Measurements from ENCODE around the gene DDB1. TPM values are rescaled to one million over a fixed set of nuclear protein-coding genes. Genes with fewer than 3 reads are reported as not detected.

The DDB1 gene
- total and polyA plus RNA-seq, 2 of the 4 experiments (the other 2 are of a cell fraction) = 221 to 412 TPM

DNA sequence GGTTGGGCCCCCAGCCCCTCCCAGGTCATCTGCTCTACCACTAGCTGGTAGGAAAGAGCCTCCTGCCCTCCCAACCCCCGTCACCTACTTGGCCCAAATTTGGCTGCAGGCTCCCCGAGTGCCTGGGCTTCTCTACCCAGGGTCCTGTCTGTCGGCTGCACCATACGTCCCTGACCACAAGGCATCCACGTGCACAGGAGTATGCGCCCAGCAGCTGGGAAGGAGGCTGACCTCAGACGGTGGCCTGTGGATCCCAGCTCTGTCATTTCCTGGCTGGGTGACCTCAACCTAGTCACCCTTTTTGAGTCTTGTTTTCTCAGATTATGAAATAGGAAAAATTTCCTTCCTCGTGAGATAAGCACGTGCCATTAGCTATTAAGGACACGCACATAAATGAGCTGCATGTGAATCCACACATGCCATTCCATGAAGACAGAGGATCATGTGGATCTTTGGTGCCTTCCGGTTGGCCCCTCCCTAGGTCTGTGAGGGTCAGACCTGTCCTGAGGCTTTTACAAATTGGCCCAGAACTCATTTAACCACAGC, 15.1 kb upstream of the DDB1 start:
- intact Hi-C loops (cut with micrococcal nuclease) (no loop called here), dilution Hi-C loops (cut with HindIII; ENCODE audit: low sequenced_read_pairs, unreplicated experiment) (no loop called here), in situ Hi-C loops (cut with MboI; ENCODE audit: low sequenced_read_pairs) (no loop called here)
- no peak overlapping the region for H3K27ac ChIP-seq (ENCODE audit: insufficient read depth, low read length)
- H3K18ac ChIP-seq (ENCODE audit: low read depth, low read length) = no peak overlapping the region
- TF ChIP-seq, protein P1, sequence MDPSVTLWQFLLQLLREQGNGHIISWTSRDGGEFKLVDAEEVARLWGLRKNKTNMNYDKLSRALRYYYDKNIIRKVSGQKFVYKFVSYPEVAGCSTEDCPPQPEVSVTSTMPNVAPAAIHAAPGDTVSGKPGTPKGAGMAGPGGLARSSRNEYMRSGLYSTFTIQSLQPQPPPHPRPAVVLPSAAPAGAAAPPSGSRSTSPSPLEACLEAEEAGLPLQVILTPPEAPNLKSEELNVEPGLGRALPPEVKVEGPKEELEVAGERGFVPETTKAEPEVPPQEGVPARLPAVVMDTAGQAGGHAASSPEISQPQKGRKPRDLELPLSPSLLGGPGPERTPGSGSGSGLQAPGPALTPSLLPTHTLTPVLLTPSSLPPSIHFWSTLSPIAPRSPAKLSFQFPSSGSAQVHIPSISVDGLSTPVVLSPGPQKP (IDR thresholded peaks at IDR 0.05; ENCODE audit: borderline replicate concordance, low read depth, low read length) = no peak
- TF ChIP-seq CHD1 (IDR thresholded peaks at IDR 0.05; ENCODE audit: low read depth, low read length) = no peak
- no peak for TF ChIP-seq CEBPB (IDR thresholded peaks at IDR 0.05; ENCODE audit: low read depth, low read length)
- no peak for TF ChIP-seq SMC3 (IDR thresholded peaks at IDR 0.05; ENCODE audit: low read depth, low read length)
- no peak for TF ChIP-seq RAD21 (IDR thresholded peaks at IDR 0.05; ENCODE audit: low read length)
- TF ChIP-seq RCOR1 (IDR thresholded peaks at IDR 0.05; ENCODE audit: insufficient replicate concordance, low read length) = no peak
- TF ChIP-seq, protein P2, sequence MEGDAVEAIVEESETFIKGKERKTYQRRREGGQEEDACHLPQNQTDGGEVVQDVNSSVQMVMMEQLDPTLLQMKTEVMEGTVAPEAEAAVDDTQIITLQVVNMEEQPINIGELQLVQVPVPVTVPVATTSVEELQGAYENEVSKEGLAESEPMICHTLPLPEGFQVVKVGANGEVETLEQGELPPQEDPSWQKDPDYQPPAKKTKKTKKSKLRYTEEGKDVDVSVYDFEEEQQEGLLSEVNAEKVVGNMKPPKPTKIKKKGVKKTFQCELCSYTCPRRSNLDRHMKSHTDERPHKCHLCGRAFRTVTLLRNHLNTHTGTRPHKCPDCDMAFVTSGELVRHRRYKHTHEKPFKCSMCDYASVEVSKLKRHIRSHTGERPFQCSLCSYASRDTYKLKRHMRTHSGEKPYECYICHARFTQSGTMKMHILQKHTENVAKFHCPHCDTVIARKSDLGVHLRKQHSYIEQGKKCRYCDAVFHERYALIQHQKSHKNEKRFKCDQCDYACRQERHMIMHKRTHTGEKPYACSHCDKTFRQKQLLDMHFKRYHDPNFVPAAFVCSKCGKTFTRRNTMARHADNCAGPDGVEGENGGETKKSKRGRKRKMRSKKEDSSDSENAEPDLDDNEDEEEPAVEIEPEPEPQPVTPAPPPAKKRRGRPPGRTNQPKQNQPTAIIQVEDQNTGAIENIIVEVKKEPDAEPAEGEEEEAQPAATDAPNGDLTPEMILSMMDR (conservative IDR thresholded peaks at IDR 0.05; ENCODE audit: low read depth, low read length) = no peak
- H3K4me3 ChIP-seq (ENCODE audit: insufficient read depth, low read depth, low read length) = no peak overlapping the region
- no peak overlapping the region for H4K91ac ChIP-seq (ENCODE audit: insufficient read depth, low read depth, low read length)
- H2AK5ac ChIP-seq (ENCODE audit: low read depth, low read length) = no peak overlapping the region
- H2BK120ac ChIP-seq (ENCODE audit: low read depth, low read length) = no peak overlapping the region
- H3K27me3 ChIP-seq (ENCODE audit: control insufficient read depth, insufficient read depth, low read length) = no peaks in the 10 kb centered on the region
- BruUV-seq (replicated peaks) = no TSS peak
- no peak overlapping the region for H4K8ac ChIP-seq (ENCODE audit: low read depth in 2 of 2, low read length in 2 of 2)
- no peak for DNase-seq
- H3K23ac ChIP-seq (ENCODE audit: low read depth, low read length) = no peak overlapping the region
- POLR2A ChIA-PET (ENCODE audit: unreplicated experiment) = interaction anchor here (0.5 kb wide), 1 partner anchor 158 kb away, joined by 4 read pairs; no protein-coding TSS in a partner anchor
- H3K79me1 ChIP-seq (ENCODE audit: low read depth in 1 of 2, low read length in 2 of 2) = no peaks in the 10 kb centered on the region
- H2BK20ac ChIP-seq (ENCODE audit: low read depth, low read length) = no peak overlapping the region
- no peak overlapping the region for H2BK5ac ChIP-seq (ENCODE audit: low read depth, low read length, poor library complexity, severe bottlenecking)
- no peaks in the 10 kb centered on the region for H3K9me3 ChIP-seq (ENCODE audit: control insufficient read depth, insufficient read depth, low read length)
- no peak overlapping the region for H2AK9ac ChIP-seq (replicated peaks; ENCODE audit: low read depth, low read length, poor library complexity)
- peaks cover 38% of the 10 kb centered on the region for H3K36me3 ChIP-seq (ENCODE audit: control insufficient read depth, insufficient read depth, low read length)
- H2BK15ac ChIP-seq (ENCODE audit: low read depth, low read length) = no peak overlapping the region
- 93% methylated on average over 6 of the region's 11 CpGs; no CpG with 5 or more reads in 1 of the 2 experiments for WGBS, 2 experiments (ENCODE audit: extremely low coverage in 2 of 2, insufficient read length in 1 of 2)
- H3K9ac ChIP-seq (ENCODE audit: low read depth, low read length) = no peak overlapping the region
- no peak overlapping the region for H4K5ac ChIP-seq (ENCODE audit: low read depth, low read length)
- CTCF ChIA-PET = interaction anchor here (0.6 to 1.1 kb wide), 2 partner anchors 12 to 87 kb away, joined by 3 read pairs; no protein-coding TSS in a partner anchor
- H3K4me1 ChIP-seq (ENCODE audit: control insufficient read depth, insufficient read depth, low read length) = no peaks in the 10 kb centered on the region
- no peak overlapping the region for H2AFZ ChIP-seq (replicated peaks; ENCODE audit: low read length, poor library complexity)
- no peak overlapping the region for H3K56ac ChIP-seq (ENCODE audit: extremely low read depth, insufficient read depth, low read length)
- no peak overlapping the region for H3K4me2 ChIP-seq (ENCODE audit: low read depth, low read length)
- peaks cover under 1% of the 10 kb centered on the region; the same call in 1 of the 2 replicates for H3K9me1 ChIP-seq (ENCODE audit: insufficient read depth, low read length)
- no peak for ATAC-seq (ENCODE audit: low read depth)
- no peaks in the 10 kb centered on the region for H4K20me1 ChIP-seq (ENCODE audit: insufficient read depth, low read length)
- H3K4ac ChIP-seq (ENCODE audit: low read depth, low read length) = no peak overlapping the region
- no peak overlapping the region for H3K14ac ChIP-seq (replicated peaks; ENCODE audit: low read depth, low read length)
